Measurements from ENCODE around the gene CAMK1D.
"Not testable (repeated sequence)": the region's sequence is repeated elsewhere in the genome, so short reads cannot be mapped to it uniquely, and the experiment has no call there.

The CAMK1D gene

DNA sequence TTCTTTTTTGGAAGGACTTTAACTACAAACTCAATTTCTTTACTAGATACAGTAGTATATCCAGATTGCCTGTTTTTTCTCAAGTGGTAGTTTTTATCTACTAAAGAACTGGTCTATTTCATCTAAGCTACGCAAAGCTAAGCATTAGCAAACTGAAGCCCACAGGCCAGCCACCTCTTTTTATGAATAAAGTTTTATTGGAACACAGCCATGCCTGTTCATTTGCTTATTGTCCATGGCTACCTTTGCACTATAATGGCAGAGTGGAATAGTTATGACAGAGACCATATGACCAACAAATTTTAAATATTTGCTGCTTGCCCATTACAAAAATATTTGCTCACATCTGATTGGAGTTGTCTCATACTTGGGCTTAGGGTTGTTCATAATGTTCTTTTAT is 168.7 kb downstream of the CAMK1D start:
- DNase-seq (ENCODE audit: low read depth): no peak

- no peak for DNase-seq (ENCODE audit: low read depth)
These were observed 172.1 kb downstream of the CAMK1D start for GRCh38 chr10:12521423-12521822.

DNA sequence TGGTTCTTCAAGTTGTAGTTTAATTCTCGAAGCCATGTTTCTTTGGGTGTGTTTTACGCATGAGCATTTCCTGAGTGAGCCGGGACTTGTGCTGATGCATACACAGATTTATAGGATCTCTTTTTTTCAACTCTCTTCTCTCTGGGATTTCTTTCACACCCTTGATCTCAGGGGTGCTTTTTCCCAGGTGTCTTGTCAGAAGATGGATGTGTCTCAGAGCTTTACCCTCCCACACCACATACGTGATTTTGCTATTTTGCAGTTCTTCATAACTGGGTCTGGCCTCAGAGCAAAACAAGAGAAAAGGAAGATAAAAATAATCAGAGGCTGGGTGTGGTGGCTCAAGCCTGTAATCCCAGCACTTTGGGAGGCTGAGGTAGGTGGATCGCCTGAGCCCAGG is 177.0 kb downstream of the CAMK1D start:
- DNase-seq (ENCODE audit: low read depth): no peak

- no peak for DNase-seq (ENCODE audit: low read depth)
These were observed 180.6 kb downstream of the CAMK1D start for GRCh38 chr10:12529976-12530375.

DNA sequence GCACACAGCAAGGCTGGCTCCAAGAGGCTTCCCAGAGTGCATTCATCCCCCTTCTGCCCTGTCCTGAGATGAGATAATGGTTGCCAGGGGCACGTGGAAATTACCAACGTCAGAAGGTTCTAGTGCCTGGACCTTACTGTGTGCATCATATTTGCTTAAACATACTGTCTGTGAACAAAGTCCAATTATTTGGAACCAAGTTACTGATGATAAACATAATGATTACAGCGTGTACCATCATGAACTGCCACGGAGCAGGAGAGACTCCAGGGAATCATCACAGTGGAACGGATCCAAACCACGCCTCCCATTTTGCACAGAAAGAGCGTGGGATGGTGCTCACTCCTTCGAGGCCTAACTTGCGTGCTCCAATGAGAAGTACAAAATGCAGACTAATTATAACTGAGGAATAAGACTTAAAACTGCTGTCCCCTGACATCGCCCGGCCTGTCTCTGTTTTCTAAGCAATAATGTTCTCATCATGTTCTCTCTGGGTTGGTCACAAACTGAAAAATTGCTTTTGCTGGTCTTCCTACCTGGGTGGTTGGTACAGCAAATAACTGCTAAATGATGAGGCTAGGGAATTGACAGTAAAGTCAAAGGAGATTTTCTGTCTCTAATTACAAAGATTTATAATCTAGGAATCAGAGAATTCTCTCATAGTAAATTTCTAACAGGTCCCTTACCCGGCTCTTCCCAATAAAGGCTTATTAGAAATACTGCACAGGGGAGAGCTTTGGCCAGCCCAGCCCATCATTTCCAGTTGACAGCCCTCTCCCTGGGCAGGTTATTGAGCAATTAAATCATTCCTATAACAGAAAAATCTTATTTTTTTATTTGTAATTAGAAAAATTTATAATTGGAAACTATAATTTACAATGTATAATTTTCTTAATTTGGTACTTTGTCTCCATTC is 182.2 kb downstream of the CAMK1D start:
- DNase-seq (ENCODE audit: low read depth): no peak

- DNase-seq (ENCODE audit: low read depth): no peak
These were observed 183.8 kb downstream of the CAMK1D start for GRCh38 chr10:12533151-12533550.

GRCh38 chr10:12533723-12534122 is 184.4 kb downstream of the CAMK1D start:
- no peak for DNase-seq (ENCODE audit: low read depth)

GRCh38 chr10:12534824-12535223 is 185.5 kb downstream of the CAMK1D start:
- DNase-seq (ENCODE audit: low read depth): no peak

GRCh38 chr10:12535656-12536055 is 186.3 kb downstream of the CAMK1D start:
- no peak for DNase-seq (ENCODE audit: low read depth)

GRCh38 chr10:12538491-12538995 is 189.2 kb downstream of the CAMK1D start:
- DNase-seq (ENCODE audit: low read depth): no peak

DNA sequence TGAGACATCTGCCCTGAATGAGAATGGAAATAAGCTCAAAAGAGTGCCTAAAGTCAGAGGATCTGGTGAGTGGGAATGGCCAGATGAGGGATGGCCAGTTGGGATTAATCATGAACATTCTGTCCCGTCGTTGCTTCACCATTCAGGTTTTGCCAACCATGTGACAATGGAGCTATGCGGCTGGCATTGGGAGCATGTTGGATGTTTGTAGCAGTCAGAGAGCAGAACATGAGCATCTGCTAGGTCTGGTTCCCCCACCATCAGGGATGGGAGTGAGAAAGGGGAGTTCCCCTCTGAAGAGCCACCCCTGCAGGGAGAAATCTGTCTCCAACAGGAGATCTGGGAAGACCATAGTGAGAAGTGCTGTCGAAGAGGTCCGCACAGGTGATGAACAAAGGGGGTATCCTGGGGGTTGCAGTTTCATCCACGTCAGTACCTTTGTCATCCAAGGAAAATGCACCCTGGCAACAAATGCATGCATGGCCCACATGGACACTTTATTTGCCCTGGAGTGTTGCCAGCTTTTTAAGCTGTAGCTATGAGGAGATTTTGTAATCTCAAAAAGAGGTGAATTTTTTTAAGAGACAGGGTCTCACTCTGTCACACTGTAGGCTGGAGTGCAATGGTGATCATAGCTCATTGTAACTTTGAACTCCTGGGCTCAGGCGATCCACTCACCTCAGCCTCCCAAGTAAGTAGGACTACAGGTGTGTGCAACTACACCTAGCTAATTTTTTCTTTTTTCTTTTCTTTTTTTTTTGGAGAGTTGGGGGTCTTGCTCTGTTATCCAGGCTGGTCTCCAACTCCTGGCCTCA is 190.2 kb downstream of the CAMK1D start:
- DNase-seq (ENCODE audit: low read depth): no peak

DNA sequence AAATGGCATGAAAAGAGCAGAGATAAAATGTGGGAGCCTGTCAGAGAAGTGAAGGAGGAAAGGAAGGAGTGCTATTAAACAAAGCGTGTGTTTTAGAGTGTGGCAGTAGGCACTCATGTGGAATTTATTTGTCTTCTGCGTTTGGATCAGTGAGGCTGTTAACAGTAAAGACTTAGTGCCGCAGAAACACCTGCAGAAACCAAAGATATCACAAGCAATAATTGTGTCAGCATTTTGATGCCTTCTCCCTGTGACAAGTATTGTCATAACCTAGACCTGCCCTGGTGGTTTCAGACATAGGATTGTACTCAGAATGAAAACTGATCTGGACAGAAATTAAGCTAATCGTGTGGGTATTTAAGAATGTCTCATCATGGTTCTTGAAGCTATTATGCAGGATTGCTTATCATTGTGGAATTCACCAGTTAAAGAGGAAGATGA is 191.0 kb downstream of the CAMK1D start:
- no peak for DNase-seq (ENCODE audit: low read depth)

DNA sequence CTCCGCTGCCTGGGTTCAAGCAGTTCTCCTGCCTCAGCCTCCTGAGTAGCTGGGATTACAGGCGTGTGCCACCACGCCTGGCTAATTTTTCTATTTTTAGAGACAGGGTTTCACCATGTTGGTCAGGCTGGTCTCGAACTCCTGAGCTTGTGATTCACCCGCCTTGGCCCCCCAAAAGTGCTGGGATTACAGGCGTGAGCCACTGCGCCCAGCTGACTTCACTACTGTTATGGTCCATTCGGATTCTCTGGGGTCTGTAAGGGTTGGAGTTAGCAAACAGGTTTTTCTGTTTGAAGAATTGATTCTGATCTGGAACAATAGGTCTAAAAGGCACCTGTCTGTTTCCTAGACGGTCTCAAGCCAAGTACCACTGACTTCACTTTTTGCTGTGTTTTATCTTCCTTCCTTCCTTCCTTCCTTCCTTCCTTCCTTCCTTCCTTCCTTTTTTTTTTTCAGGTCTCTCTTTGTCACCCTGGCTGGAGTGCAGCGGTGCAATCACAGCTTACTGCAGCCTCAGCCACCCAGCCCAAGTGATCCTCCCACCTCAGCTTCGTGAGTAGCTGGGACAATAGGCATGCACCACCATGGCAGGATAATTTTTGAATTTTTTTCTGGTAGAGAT is 192.2 kb downstream of the CAMK1D start:
- DNase-seq (ENCODE audit: low read depth): no peak

DNA sequence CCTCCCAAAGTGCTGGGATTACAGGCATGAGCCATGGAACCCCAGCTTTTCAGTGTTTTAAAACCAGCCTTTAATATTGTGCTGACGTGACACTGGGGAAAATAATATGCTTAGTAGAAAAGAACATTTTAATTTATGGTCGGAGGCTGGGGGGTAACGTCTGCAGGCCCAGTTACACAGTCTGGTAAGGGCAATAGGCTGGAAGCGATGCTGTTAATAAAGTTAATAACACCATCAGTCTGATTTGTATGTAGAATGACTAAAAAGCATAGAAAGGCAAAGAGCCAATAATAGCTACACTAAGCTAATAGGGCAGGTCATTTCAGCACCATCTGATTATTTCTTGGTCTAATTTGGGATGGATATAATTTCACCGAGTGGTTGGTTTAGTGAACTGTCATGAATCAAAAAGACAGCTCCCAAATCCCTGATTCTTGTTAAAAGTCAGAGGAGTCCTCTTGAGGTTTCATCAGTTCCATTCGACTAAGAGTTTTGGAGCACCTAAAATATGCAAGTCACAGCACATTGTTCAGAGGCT is 192.9 kb downstream of the CAMK1D start:
- DNase-seq (ENCODE audit: low read depth): no peak

DNA sequence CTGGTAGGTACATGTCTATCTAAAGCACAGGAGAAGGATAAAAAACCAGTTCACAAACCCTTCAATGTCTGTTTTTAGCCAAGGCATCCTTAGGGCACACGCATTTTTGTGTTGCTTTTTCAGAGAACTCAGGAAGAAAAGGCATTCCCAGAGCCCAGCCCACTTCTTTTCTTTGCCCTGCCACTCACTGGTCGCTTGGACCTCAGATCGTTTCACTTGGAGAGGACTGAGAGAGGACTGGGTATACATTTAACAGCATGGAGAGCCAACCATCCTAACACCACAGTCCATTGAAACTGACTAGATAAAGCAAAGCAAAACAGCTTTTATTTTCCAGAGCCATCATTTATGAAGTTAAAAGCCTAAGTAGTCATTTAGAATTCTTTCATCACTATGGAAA is 194.2 kb downstream of the CAMK1D start:
- DNase-seq (ENCODE audit: low read depth): no peak

- DNase-seq (ENCODE audit: low read depth): not testable (repeated sequence)
These were observed 196.9 kb downstream of the CAMK1D start for GRCh38 chr10:12546160-12546802.

- DNase-seq (ENCODE audit: low read depth): no peak
These were observed 198.0 kb downstream of the CAMK1D start for GRCh38 chr10:12547301-12547771.

DNA sequence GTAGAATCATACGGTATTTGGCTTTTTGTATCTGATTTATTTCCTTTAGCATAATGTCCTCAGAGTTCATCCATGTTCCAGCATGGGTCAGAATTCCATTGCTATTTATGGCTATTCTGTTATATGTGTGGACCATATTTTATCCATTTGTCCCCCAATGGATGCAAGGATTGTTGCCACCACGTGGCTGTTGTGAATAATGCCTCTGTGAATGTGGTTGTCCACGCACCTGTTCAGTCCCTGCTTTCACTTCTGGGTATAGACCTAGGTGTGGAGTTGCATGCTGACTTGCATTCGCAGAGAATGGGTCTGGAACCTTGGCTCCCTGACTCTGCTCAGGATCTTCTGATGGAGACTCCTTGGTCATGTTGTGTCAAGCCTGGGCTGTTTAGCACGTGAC is 199.9 kb downstream of the CAMK1D start:
- no peak for DNase-seq (ENCODE audit: low read depth)

DNA sequence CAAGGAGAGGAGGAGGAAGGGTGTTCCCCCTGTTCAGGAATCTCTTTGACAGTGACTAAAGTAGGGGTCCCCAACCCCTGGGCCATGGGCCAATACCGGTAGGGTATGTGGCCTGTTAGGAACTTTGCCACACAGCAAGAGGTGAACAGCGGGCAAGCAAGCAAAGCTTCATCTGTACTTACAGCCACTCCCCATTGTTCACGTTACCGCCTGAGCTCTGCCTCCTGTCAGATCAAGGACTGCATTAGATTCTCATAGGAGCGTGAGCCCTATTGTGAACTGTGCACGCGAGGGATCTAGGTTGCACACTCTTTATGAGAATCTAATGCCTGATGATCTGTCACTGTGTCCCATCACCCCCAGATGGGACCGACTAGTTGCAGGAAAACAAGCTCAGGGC is 201.6 kb downstream of the CAMK1D start:
- no peak for DNase-seq (ENCODE audit: low read depth)

DNA sequence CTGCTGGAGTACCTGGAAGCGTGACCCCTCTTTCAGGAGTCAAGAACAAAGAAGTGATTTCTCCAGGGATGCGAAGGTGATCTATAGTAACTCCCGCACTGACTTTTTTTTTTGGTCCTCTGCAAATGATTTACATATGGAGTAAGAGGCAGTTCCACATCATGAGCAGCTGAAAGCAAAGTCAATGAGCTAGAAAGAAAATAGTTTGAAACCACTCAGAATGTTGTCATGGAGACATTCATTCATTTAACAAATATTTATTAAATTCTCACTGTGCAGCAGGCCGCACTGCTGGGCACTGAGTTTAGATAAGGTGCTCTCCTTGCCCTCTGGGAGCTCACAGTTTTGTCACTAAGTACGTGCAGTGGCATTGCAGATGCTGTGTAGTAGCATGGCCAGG is 206.7 kb downstream of the CAMK1D start:
- no peak for DNase-seq (ENCODE audit: low read depth)

DNA sequence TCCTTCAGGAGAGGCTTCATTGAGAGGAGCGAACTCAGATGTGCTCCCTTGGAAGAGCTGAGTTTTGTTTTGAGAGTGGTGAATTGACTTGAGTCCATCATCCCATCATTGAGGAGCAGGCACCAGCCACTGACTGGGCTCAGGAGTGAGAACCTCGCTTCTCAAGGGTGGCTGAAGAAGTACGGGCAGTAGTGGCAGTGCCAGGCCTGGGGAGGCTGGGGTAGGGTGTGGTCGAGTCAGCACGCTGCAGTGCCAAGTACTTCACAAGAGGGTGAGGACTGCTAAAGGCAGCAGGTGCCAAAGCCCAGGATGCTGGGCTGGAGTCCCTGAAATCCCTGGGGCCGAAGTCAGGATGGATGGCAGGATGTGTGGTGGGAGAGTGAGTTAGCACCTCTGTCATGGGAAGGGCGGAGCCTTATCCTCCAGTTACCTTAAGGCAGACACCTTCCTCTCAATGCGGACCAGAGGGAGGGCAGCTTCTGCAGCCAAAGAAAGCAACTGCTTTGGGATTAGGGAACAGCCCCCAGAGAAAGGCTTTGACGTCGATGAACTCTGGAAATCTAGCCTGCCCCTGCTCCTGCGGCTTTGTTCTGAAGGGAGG is 210.3 kb downstream of the CAMK1D start:
- DNase-seq (ENCODE audit: low read depth): no peak

All from amniotic epithelial cell (primary cell).